ENCODE results near the gene PDZK1. TPM values are rescaled to one million over a fixed set of nuclear protein-coding genes. Genes with fewer than 3 reads are reported as not detected.

Gene PDZK1
- total RNA-seq, 1 experiment from 2014 or later = 3.4 TPM

Other genes starting within 250 kb of the PDZK1 start
- 20.4 and 22.5 TPM in 2 replicates for gene GPR89A, start 99.4 kb downstream of the PDZK1 start, total RNA-seq (2021)
- gene CD160, start 12.1 kb upstream of the PDZK1 start, total RNA-seq (2021) = not detected in 2 replicates
- gene RNF115, start 116.7 kb upstream of the PDZK1 start, total RNA-seq (2021) = 8.8 and 11.0 TPM in 2 replicates
- gene POLR3C, start 116.8 kb upstream of the PDZK1 start, total RNA-seq (2021) = 21.2 and 21.4 TPM in 2 replicates
- gene NUDT17, start 138.3 kb upstream of the PDZK1 start, total RNA-seq (2021) = 1.0 and 1.5 TPM in 2 replicates
- gene PIAS3, start 151.7 kb upstream of the PDZK1 start, total RNA-seq (2021) = 44.3 and 57.8 TPM in 2 replicates
- gene ANKRD35, start 178.5 kb upstream of the PDZK1 start, total RNA-seq (2021) = 0.78 and 1.2 TPM in 2 replicates
- 0.33 and 0.88 TPM in 2 replicates for gene ITGA10, start 202.7 kb upstream of the PDZK1 start, total RNA-seq (2021)
- gene PEX11B, start 211.3 kb upstream of the PDZK1 start, total RNA-seq (2021) = 19.7 and 19.8 TPM in 2 replicates
- gene RBM8A, start 220.1 kb upstream of the PDZK1 start, total RNA-seq (2021) = 129 and 181 TPM in 2 replicates

All from PC-9 (cell line).